Ishikawa (cell line): ENCODE results near the gene CDT1.

Experiments used
- CEBPB ChIP-seq: IDR thresholded peaks from 2 replicates; pipeline ENCODE4 v1.6.1; 2012
- CREB1 ChIP-seq: IDR thresholded peaks from 2 replicates; pipeline ENCODE4 v1.6.1; 2012; ENCODE audit warnings: low read depth
- EGR1 ChIP-seq: IDR thresholded peaks from 2 replicates; pipeline ENCODE4 v1.6.1; 2012
- EP300 ChIP-seq: IDR thresholded peaks from 2 replicates; pipeline ENCODE4 v1.6.1; 2012; ENCODE audit warnings: borderline replicate concordance
- FOXM1 ChIP-seq: IDR thresholded peaks from 2 replicates; pipeline ENCODE4 v1.6.1; 2012; ENCODE audit warnings: low read depth, borderline replicate concordance
- MAX ChIP-seq: IDR thresholded peaks from 2 replicates; pipeline ENCODE4 v1.6.1; 2012
- NFIC ChIP-seq: IDR thresholded peaks from 2 replicates; pipeline ENCODE4 v1.6.1; 2012
- RAD21 ChIP-seq: IDR thresholded peaks from 2 replicates; pipeline ENCODE4 v1.6.1; 2012; ENCODE audit warnings: low read depth
- REST ChIP-seq: IDR thresholded peaks from 2 replicates; pipeline ENCODE4 v1.6.1; 2012; ENCODE audit warnings: low read depth, mild to moderate bottlenecking
- TAF1 ChIP-seq: IDR thresholded peaks from 2 replicates; pipeline ENCODE4 v1.6.1; 2012; ENCODE audit warnings: low read depth, mild to moderate bottlenecking
- TCF12 ChIP-seq: IDR thresholded peaks from 2 replicates; pipeline ENCODE4 v1.6.1; 2012; ENCODE audit warnings: low read depth
- TEAD4 ChIP-seq: IDR thresholded peaks from 2 replicates; pipeline ENCODE4 v1.6.1; 2012
- USF1 ChIP-seq: IDR thresholded peaks from 2 replicates; pipeline ENCODE4 v1.6.1; 2012
- YY1 ChIP-seq: IDR thresholded peaks from 2 replicates; pipeline ENCODE4 v1.6.1; 2012; ENCODE audit warnings: low read depth
- ZBTB7A ChIP-seq: IDR thresholded peaks from 2 replicates; pipeline ENCODE4 v1.6.1; 2012; ENCODE audit warnings: low read depth

The CDT1 gene

GRCh38 chr16:88774544-88775393 is 28.8 kb upstream of the CDT1 start:
- TF ChIP-seq TEAD4 (no peak), ZBTB7A (no peak), TAF1 (no peak), REST (no peak), CREB1 (no peak), USF1 (no peak), CEBPB (no peak), RAD21 (no peak)

GRCh38 chr16:88775825-88776224 is 27.8 kb upstream of the CDT1 start:
- no peak for TF ChIP-seq NFIC

GRCh38 chr16:88777471-88778270 is 25.9 kb upstream of the CDT1 start:
- TF ChIP-seq MAX: no peak
- TF ChIP-seq ZBTB7A: no peak
- TF ChIP-seq CREB1: no peak
- no peak for TF ChIP-seq EGR1
- TF ChIP-seq USF1: no peak
- TF ChIP-seq NFIC: no peak
- TF ChIP-seq TCF12: no peak
- no peak for TF ChIP-seq TAF1
- no peak for TF ChIP-seq YY1
- no peak for TF ChIP-seq FOXM1
- no peak for TF ChIP-seq REST
- TF ChIP-seq RAD21: no peak
- no peak for TF ChIP-seq CEBPB
- no peak for TF ChIP-seq EP300
- no peak for TF ChIP-seq TEAD4

GRCh38 chr16:88778271-88778525 is 25.4 kb upstream of the CDT1 start:
- TF ChIP-seq REST (no peak), EGR1 (no peak), FOXM1 (no peak), TAF1 (no peak), EP300 (no peak), NFIC (no peak), ZBTB7A (no peak), CREB1 (no peak), USF1 (no peak), MAX (no peak), TEAD4 (no peak), YY1 (no peak), CEBPB (no peak), RAD21 (no peak), TCF12 (no peak)
